Measurements from ENCODE around the gene GNL1.
A peak's percentile ranks its signal among the peaks of the same experiment; 100 is the strongest.
"Not testable (repeated sequence)": the region's sequence is repeated elsewhere in the genome, so short reads cannot be mapped to it uniquely, and the experiment has no call there.

The GNL1 gene

GRCh38 chr6:30500421-30501355, 55.6 kb downstream of the GNL1 start:
- DNase-seq (ENCODE audit: low read depth, low spot score): no peak
- TF ChIP-seq POLR2AphosphoS5 (IDR thresholded peaks at IDR 0.05; ENCODE audit: borderline replicate concordance, low read depth, low read length) (no peak), EZH2 (IDR thresholded peaks at IDR 0.05) (no peak), FOXP2 (optimal IDR thresholded peaks at IDR 0.05; ENCODE audit: control extremely low read depth, extremely low read length, insufficient read depth) (no peak)
- no peaks in the 10 kb centered on the region for H3K9me3 ChIP-seq (ENCODE audit: low read depth, low read length)
- H3K36me3 ChIP-seq (ENCODE audit: insufficient read depth, low read length): no peaks in the 10 kb centered on the region
- no peak overlapping the region for H3K9ac ChIP-seq (ENCODE audit: insufficient read length)
- peak overlapping the region; percentile 19; the same call in 1 of the 2 replicates for H3K4me3 ChIP-seq
- H3K27ac ChIP-seq: no peak overlapping the region

DNA sequence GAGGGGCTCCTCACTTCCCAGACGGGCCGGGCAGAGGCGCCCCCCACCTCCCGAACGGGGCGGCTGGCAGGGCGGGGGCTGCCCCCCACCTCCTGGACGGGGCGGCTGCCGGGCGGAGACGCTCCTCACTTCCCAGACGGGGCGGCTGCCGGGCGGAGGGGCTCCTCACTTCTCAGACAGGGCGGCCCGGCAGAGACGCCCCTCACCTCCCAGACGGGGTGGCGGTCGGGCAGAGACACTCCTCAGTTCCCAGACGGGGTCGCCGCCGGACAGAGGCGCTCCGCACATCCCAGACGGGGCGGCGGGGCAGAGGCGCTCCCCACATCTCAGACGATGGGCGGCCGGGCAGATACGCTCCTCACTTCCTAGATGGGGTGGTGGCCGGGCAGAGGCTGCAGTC, 57.6 kb downstream of the GNL1 start:
- not testable (repeated sequence) for H3K27ac ChIP-seq; DNase-seq (ENCODE audit: low read depth, low spot score); H3K9me3 ChIP-seq (ENCODE audit: low read depth, low read length); H3K4me3 ChIP-seq; H3K9ac ChIP-seq (ENCODE audit: insufficient read length); H3K36me3 ChIP-seq (ENCODE audit: insufficient read depth, low read length)

DNA sequence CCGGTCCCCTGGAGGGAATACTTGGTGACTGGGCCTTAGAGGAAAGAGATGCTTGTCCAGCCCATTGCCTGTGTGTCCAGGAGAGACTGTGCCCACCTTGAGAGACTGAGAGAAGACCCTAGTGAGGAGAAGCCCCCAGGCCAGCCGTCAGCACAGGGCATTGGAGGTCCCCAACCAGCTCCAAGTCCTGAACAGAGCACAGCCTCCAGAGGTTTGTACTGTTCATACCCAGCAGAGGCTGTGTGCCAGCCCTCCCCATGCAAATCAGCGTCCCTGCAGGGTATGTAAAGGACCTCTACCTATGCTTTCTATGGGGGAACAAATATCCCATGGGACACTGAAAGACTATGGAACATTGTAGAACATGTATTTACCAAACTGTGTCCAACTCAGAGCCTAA, 58.6 kb downstream of the GNL1 start:
- DNase-seq (ENCODE audit: low read depth, low spot score): no peak
- Histone ChIP-seq H3K9ac (ENCODE audit: insufficient read length) (no peak overlapping the region), H3K36me3 (ENCODE audit: insufficient read depth, low read length) (no peaks in the 10 kb centered on the region), H3K27ac (no peak overlapping the region), H3K9me3 (ENCODE audit: low read depth, low read length) (no peaks in the 10 kb centered on the region), H3K4me3 (no peak overlapping the region)
- TF ChIP-seq FOXP2 (optimal IDR thresholded peaks at IDR 0.05; ENCODE audit: control extremely low read depth, extremely low read length, insufficient read depth) (no peak), EZH2 (IDR thresholded peaks at IDR 0.05) (no peak)

GRCh38 chr6:30497261-30497599, 59.1 kb downstream of the GNL1 start:
- H3K27ac ChIP-seq; H3K4me3 ChIP-seq; DNase-seq (ENCODE audit: low read depth, low spot score); H3K9ac ChIP-seq (ENCODE audit: insufficient read length); H3K36me3 ChIP-seq (ENCODE audit: insufficient read depth, low read length); H3K9me3 ChIP-seq (ENCODE audit: low read depth, low read length): not testable (repeated sequence)

GRCh38 chr6:30495993-30496392, 60.3 kb downstream of the GNL1 start:
- Histone ChIP-seq H3K9me3 (ENCODE audit: low read depth, low read length) (no peaks in the 10 kb centered on the region), H3K4me3 (no peak overlapping the region), H3K27ac (no peak overlapping the region), H3K36me3 (ENCODE audit: insufficient read depth, low read length) (no peaks in the 10 kb centered on the region; the same call in 1 of the 2 replicates), H3K9ac (ENCODE audit: insufficient read length) (no peak overlapping the region)
- no peak for DNase-seq (ENCODE audit: low read depth, low spot score)
- no peak for TF ChIP-seq EZH2 (IDR thresholded peaks at IDR 0.05)
- no peak for TF ChIP-seq FOXP2 (optimal IDR thresholded peaks at IDR 0.05; ENCODE audit: control extremely low read depth, extremely low read length, insufficient read depth)
- no peak for TF ChIP-seq POLR2AphosphoS5 (IDR thresholded peaks at IDR 0.05; ENCODE audit: borderline replicate concordance, low read depth, low read length)

GRCh38 chr6:30495060-30495459, 61.2 kb downstream of the GNL1 start:
- not testable (repeated sequence) for DNase-seq (ENCODE audit: low read depth, low spot score)

DNA sequence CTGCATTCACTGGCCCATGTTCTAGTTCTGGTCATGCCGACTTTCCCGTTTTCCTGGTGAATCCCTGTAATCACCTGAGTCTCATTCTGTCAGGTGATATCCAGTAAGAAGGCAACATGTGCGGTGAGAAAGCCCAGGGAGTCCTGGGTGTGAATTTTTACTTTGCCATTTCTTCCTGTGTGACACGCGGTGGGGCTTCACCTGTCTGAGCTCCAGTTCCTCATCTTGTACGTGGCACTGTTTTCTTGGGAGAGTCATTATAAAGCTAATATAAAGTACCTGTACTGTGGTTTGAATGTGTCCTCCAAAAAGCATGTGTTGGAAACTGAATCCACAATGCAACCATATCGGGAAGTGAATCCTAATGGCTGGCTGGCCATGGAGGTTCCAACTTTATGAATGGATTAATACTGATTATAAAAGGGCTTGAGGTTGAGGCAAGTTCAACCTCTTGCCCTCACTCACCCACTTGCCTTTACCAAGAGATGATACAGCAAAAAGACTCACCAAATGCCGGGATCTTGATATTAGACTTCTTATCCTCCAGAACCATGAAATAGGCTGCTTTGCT, 61.9 kb downstream of the GNL1 start:
- H3K4me3 ChIP-seq: no peak overlapping the region

More at GRCh38 chr6:30495060-30495459, 61.2 kb downstream of the GNL1 start:
- not testable (repeated sequence) for H3K36me3 ChIP-seq (ENCODE audit: insufficient read depth, low read length); H3K4me3 ChIP-seq; H3K9me3 ChIP-seq (ENCODE audit: low read depth, low read length); H3K27ac ChIP-seq; H3K9ac ChIP-seq (ENCODE audit: insufficient read length)

GRCh38 chr6:30493643-30494250, 62.5 kb downstream of the GNL1 start:
- DNase-seq (ENCODE audit: low read depth, low spot score): no peak
- Histone ChIP-seq H3K4me3 (no peak overlapping the region), H3K27ac (no peak overlapping the region), H3K9me3 (ENCODE audit: low read depth, low read length) (no peaks in the 10 kb centered on the region), H3K36me3 (ENCODE audit: insufficient read depth, low read length) (peaks cover 4% of the 10 kb centered on the region), H3K9ac (ENCODE audit: insufficient read length) (no peak overlapping the region)
- TF ChIP-seq POLR2AphosphoS5 (IDR thresholded peaks at IDR 0.05; ENCODE audit: borderline replicate concordance, low read depth, low read length) (no peak), FOXP2 (optimal IDR thresholded peaks at IDR 0.05; ENCODE audit: control extremely low read depth, extremely low read length, insufficient read depth) (no peak)

More for the DNA sequence above, 61.9 kb downstream of the GNL1 start:
- DNase-seq (ENCODE audit: low read depth, low spot score): no peak
- TF ChIP-seq POLR2AphosphoS5 (IDR thresholded peaks at IDR 0.05; ENCODE audit: borderline replicate concordance, low read depth, low read length) (no peak), FOXP2 (optimal IDR thresholded peaks at IDR 0.05; ENCODE audit: control extremely low read depth, extremely low read length, insufficient read depth) (no peak), EZH2 (IDR thresholded peaks at IDR 0.05) (no peak)
- H3K9ac ChIP-seq (ENCODE audit: insufficient read length): no peak overlapping the region
- no peak overlapping the region for H3K27ac ChIP-seq
- no peaks in the 10 kb centered on the region for H3K9me3 ChIP-seq (ENCODE audit: low read depth, low read length)
- peaks cover 4% of the 10 kb centered on the region for H3K36me3 ChIP-seq (ENCODE audit: insufficient read depth, low read length)

Data from SK-N-MC (cell line).